Subcutaneous adipose tissue (tissue), 4 donors: ENCODE results near the gene SAA1. TPM values are rescaled to one million over a fixed set of nuclear protein-coding genes. Genes with fewer than 3 reads are reported as not detected.

Experiments used
- total RNA-seq, 4 donors: library from RNA; depleted of rRNA; stranded (reverse); fragments of >200 nt; gene quantifications; one replicate each; pipeline ENCODE4 v1.1.0, GENCODE V29; 2016
- TF ChIP-seq, protein P1 (sequence below): fragments of 450-650 bp; IDR thresholded peaks from one replicate; pipeline ENCODE4 v1.5.1; 2016; ENCODE audit warnings: low read depth, mild to moderate bottlenecking, control low read depth, antibody characterized with exemption, moderate library complexity

SAA1 gene
- total RNA-seq, 4 donors from 2014 or later, result 72.0 to 1,133 (median 441) TPM

DNA sequence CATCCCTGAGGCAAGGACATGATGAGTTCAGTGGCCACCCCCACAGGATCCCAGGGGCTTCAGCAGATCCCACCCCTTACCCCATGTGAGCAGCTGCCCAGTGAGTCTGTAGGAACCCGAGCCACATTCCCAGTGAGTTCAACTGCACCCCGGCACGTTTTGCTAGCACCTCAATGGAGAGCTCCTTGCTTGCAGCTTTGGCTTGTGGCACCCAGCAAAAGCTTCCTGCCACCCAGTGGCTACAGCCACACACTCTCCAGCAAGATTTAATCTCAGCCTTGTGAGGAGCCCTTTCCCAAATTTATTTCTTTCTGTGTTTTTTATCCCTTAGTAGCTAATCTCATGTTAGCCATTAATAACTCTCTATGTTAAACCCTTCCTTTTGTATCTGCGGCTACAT, 4.0 kb downstream of the SAA1 start:
- TF ChIP-seq, protein P1, sequence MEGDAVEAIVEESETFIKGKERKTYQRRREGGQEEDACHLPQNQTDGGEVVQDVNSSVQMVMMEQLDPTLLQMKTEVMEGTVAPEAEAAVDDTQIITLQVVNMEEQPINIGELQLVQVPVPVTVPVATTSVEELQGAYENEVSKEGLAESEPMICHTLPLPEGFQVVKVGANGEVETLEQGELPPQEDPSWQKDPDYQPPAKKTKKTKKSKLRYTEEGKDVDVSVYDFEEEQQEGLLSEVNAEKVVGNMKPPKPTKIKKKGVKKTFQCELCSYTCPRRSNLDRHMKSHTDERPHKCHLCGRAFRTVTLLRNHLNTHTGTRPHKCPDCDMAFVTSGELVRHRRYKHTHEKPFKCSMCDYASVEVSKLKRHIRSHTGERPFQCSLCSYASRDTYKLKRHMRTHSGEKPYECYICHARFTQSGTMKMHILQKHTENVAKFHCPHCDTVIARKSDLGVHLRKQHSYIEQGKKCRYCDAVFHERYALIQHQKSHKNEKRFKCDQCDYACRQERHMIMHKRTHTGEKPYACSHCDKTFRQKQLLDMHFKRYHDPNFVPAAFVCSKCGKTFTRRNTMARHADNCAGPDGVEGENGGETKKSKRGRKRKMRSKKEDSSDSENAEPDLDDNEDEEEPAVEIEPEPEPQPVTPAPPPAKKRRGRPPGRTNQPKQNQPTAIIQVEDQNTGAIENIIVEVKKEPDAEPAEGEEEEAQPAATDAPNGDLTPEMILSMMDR, result no peak

DNA sequence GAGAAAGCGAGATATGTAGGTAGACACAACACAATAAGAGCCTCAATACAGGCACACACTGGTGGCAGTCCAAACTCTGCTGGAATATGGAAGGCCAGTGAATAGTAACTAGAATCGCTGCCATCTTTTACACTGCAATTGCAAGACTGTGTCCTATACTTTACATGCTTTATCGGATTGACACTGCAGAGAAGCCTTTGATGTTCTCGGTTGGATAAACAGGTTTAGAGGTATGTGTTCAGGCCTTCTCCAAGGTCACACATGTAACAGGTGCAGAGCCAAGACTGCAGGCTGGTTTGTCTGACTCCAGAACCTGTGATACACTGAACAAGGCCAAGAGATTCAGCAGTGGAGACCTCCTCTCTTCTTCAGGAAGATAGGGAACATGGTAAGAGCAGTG, 5.1 kb downstream of the SAA1 start:
- TF ChIP-seq, protein P1, result no peak

DNA sequence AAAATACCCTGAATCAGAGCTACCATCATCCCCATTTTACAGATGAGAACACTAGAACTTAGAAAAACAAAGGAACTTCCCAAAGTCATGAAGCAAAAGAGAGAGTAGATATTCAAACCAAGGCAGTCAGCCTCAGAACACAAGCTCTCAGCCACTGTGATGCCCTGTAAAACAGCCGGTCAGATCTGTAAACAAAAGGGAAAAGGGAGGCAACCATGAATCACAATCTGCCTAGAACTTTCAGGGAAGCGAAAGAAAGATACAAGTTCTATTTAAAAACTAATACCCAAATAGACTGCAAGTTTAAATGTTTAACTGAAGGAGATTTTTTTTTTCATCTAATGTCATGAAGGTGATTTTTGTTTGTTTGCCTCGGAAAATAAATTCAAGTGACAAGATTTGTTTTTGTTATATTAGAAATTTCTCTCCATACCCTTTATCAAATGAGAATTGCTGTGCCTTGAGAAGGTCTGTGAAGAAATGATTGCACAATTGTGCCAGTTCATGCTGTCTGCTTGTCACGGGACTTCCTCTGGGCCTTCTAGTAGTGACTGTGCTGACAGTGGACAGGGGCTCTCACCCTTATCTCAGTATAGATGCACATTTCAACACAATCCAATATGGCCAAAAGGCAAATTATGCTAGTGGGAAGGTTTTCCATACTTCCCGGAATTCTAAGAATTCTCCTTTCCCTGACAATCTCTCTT, 11.7 kb downstream of the SAA1 start:
- TF ChIP-seq, protein P1, result no peak

DNA sequence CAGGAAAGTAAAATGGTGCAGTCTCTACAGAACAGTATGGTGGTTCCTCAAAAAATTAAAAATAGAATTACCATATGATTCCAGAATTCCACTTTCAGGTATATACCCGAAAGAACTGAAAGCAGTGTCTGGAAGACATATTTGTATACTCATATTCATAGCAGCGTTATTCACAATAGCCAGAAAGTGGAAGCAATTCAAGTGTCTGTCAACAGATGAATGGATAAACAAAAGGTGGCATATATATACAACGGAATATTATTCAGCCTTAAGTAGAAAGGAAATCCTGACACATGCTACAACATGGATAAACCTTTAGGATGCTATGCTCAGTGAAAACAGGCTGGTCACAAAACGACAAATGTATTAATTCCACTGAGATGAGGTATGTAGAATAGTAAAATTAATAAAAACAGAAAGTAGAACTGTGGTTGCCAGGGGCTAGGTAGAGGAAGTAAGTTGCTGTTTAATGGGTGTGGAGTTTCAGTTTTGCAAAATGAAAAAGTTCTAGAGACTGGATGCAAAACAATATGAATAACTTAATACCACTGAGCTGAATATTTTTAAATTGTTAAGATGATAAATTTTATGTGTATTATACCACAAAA, 14.5 kb downstream of the SAA1 start:
- TF ChIP-seq, protein P1, result no peak

DNA sequence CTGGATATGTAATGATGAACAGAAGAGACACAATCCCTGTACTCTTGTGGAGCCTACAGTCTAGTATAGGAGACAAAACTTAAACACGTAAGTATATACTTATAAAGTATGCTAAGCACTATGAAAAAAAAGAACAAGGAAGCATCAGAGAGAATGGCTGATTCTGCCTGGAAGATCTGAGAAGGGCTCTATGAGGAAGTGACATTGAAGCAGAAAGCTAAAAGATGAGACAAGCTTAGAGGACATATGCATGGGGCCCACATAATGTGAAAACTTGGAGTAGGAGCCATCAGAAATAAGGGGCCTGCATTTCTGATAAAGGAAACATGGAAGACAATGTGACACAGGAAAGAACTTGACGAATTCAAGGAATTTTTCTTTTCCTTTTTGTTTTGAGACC, 16.6 kb downstream of the SAA1 start:
- TF ChIP-seq, protein P1, result no peak

DNA sequence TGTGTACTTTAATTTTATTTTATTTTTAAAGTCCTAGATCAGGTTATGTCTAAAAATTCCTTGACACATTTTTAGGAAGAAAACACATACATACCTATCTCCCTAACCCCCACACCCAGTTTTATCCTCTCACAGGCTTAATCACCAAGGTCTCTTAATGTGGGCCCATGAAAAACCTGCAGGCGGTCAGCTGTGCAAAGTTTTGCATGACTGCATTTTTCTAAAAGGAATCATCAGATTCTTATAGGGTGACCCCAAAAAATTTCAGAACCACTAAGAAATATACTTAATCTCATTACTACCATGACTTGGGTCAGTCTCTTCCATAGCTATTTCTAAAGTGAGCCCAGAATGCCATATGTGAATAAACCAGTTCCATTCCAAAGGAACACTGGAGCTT, 19.8 kb downstream of the SAA1 start:
- TF ChIP-seq, protein P1, result no peak

DNA sequence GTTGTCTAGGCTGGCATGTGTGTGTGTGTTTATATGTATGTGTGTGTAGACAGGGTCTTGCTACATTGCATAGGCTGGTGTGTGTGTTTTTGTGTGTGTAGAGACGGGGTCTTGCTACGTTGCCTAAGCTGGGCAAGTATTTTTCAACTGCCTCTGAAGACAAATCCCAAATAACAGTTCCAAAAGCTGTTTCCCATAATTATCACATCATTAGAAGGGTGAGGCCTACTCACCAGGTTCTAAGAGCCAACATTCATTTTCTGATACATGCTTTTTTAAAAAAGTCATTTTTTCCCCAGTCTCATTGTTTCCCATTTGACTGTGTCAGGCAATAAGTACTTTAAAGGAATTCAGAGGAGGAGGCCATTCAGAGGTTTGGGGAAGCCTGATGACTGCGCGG, 22.8 kb downstream of the SAA1 start:
- TF ChIP-seq, protein P1, result no peak
